Activated naive CD4-positive, alpha-beta T cell treated with anti-CD3 and anti-CD28 coated beads, Interleukin-2, amount 50 U/mL, for 72 hours (primary cell): ENCODE results near the gene ZNF541. TPM values are rescaled to one million over a fixed set of nuclear protein-coding genes. Genes with fewer than 3 reads are reported as not detected.

Source experiments
- ATAC-seq, 2 donors: fragments of 150-1000 bp; cut with Tn5 transposase; 2 replicates each; pipeline ENCODE4 v1.10.0; 2021; ENCODE audit warnings: mild to moderate bottlenecking in 2 of 2, moderate library complexity in 2 of 2
- DNase-seq, 2 donors: peaks; one replicate each; pipeline ENCODE4 v3.0.0; 2021 to 2022; ENCODE audit warnings: low spot score in 2 of 2
- H3K27ac Mint-ChIP-seq, 2 donors: one replicate each; pipeline ENCODE4 v1.8.0; 2022; ENCODE audit warnings: mild to moderate bottlenecking in 2 of 2, mixed read lengths in 2 of 2
- H3K36me3 Mint-ChIP-seq, 2 donors: one replicate each; pipeline ENCODE4 v1.8.0; 2022; ENCODE audit warnings: mixed read lengths in 2 of 2
- H3K9me3 Mint-ChIP-seq, 2 donors: one replicate each; pipeline ENCODE4 v1.8.0; 2022; ENCODE audit warnings: mixed read lengths in 2 of 2
- total RNA-seq, 2 donors: library from RNA; stranded (reverse); gene quantifications; one replicate each; pipeline ENCODE4 v1.2.3, GENCODE V29; 2022

Gene ZNF541
- total RNA-seq, 2 donors from 2014 or later = 0.31 to 0.57 TPM

DNA sequence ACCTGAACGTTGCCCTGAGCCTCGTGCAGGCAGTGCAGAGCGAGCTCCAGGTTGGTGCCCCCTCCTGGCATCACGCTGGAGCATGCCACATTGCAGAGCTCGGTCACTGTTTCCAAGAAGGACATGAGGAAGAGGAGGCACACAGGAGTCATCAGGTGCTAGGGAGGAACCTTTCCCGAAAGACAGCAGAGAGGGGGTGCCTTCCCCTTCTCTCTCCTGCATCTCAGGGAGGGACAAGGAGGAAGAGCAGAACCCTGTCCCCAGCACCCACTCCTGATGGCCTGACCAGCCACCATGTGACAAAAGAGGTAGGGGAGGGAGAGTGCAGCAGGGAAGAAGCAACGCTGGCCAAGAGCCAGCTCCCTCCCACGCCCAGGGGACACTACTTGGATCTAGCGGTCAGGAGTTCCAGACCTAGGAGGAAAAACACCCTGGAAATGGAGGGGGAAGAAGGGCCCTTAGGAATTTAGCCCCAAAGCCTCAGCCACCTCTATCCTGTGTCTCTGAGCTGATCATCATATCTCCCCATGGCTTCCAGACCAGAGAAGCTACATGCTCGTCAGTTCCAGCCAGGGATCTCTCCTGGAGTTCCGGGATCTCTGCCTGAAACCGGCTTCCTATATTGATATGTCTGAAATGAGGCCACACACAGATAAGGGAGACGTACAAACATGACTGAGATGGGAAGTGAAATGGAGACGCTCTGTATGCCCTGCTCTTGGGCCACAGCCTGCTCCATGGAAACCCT is 41.1 kb downstream of the ZNF541 start:
- no peak for ATAC-seq
- no peaks in the 10 kb centered on the region for H3K9me3 Mint-ChIP-seq
- H3K27ac Mint-ChIP-seq = no peak overlapping the region
- no peaks in the 10 kb centered on the region for H3K36me3 Mint-ChIP-seq
- DNase-seq = no peak

DNA sequence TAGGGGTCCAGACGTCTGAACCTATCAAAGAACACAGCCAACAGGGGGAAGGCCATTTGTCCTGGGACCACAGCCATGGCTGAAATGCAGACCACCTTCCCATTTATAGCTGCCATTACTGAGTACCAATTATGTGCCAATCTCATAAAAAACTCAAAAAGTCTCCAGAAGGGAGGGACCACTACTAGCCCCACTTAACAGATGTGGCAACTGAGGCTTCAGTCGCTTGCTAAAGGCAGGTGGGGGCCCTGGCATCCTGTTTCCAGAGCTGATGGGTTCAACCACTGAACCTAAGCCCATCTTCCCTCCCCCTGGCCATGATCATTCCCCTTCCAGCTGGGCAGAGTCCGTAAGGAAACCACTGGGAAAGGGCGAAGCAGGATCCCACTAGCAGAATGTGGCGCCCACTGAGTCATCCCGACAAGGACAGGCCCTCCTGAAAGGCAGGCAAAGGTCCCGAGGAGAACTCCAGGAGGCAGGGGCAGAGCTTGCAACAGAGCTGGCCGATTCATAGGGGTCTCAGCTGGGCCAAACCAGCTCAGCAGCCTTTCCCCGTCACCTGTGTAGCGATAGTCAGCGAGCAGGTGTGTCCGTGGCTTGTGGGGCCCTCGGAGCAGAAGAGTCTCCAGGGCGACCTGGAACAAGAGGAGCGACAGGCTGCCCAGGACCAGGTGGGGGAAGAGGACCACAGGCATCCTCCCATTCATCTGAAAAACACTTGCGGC is 43.8 kb downstream of the ZNF541 start:
- Mint-ChIP-seq H3K9me3 (no peaks in the 10 kb centered on the region), H3K36me3 (no peaks in the 10 kb centered on the region), H3K27ac (no peak overlapping the region)
- no peak for ATAC-seq
- DNase-seq = no peak

DNA sequence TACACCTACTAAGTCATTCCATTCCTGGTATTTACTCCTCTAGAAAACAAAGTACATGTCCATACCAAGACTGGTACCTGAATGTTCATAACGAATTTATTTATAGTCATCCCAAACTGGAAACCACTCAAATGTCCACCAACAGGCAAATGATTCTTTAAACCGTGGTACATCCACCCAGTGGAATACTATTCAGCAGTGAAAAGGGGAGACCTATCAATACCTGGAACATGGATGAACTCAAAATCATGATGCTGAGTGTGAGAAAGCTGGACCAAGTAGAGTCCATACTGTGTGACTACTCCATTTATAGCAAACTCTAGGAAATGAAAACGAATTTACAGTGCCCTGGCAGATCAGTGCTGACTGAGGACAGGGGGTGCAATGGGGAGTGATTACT is 46.1 kb downstream of the ZNF541 start:
- Mint-ChIP-seq H3K9me3 (no peaks in the 10 kb centered on the region), H3K27ac (no peak overlapping the region), H3K36me3 (no peaks in the 10 kb centered on the region)
- ATAC-seq (no peak), DNase-seq (no peak)

DNA sequence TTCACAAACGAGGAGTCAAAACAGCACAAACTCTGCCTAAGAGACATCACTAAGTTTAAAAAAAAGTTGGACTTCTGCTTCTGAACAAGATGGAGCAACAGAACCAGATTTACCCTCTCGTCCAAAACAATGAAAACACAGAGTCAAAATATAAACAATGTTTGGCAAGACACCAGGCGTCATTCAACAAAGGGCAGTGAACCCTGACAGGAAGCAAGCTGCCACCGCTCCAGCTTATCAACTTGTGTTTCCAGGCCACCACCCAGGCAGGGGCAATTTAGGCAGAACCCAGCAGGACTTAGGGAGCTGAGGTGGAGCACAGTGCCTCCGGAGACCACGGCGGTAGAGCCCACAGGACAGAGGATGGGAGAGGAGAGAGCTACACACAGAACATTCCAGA is 49.5 kb downstream of the ZNF541 start:
- Mint-ChIP-seq H3K9me3 (no peaks in the 10 kb centered on the region), H3K27ac (no peak overlapping the region), H3K36me3 (no peaks in the 10 kb centered on the region)
- DNase-seq = no peak
- ATAC-seq = no peak

Other genes with a start within 250 kb of the ZNF541 start
- not detected for gene C5AR2, start 241.0 kb downstream of the ZNF541 start, total RNA-seq
- 10 to 100 TPM; 16.7 to 19.2 TPM for gene DHX34, start 223.8 kb downstream of the ZNF541 start, total RNA-seq
- under 1 TPM in 1 of 2 donors, not detected in 1; 0.12 TPM for gene MEIS3, start 153.6 kb downstream of the ZNF541 start, total RNA-seq
- gene SLC8A2, start 101.3 kb downstream of the ZNF541 start, total RNA-seq = under 1 TPM; 0.11 to 0.41 TPM
- gene KPTN, start 88.9 kb downstream of the ZNF541 start, total RNA-seq = 10 to 100 TPM; 15.3 to 24.8 TPM
- gene NAPA, start 58.1 kb downstream of the ZNF541 start, total RNA-seq = 10 to 100 TPM; 69.7 to 78.5 TPM
- 10 to 100 TPM; 13.3 to 26.3 TPM for gene BICRA, start 36.0 kb upstream of the ZNF541 start, total RNA-seq
- gene EHD2, start 140.3 kb upstream of the ZNF541 start, total RNA-seq = 1 to 10 TPM; 1.1 to 2.0 TPM
- 100 to 1,000 TPM; 324 to 421 TPM for gene NOP53, start 172.4 kb upstream of the ZNF541 start, total RNA-seq
- 100 to 1,000 TPM; 120 TPM for gene SELENOW, start 205.6 kb upstream of the ZNF541 start, total RNA-seq
- gene TPRX1, start 231.4 kb upstream of the ZNF541 start, total RNA-seq = not detected
- not detected for gene CRX, start 248.8 kb upstream of the ZNF541 start, total RNA-seq